Measurements from ENCODE around the gene TERF2IP.

TERF2IP gene, protein sequence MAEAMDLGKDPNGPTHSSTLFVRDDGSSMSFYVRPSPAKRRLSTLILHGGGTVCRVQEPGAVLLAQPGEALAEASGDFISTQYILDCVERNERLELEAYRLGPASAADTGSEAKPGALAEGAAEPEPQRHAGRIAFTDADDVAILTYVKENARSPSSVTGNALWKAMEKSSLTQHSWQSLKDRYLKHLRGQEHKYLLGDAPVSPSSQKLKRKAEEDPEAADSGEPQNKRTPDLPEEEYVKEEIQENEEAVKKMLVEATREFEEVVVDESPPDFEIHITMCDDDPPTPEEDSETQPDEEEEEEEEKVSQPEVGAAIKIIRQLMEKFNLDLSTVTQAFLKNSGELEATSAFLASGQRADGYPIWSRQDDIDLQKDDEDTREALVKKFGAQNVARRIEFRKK

DNA sequence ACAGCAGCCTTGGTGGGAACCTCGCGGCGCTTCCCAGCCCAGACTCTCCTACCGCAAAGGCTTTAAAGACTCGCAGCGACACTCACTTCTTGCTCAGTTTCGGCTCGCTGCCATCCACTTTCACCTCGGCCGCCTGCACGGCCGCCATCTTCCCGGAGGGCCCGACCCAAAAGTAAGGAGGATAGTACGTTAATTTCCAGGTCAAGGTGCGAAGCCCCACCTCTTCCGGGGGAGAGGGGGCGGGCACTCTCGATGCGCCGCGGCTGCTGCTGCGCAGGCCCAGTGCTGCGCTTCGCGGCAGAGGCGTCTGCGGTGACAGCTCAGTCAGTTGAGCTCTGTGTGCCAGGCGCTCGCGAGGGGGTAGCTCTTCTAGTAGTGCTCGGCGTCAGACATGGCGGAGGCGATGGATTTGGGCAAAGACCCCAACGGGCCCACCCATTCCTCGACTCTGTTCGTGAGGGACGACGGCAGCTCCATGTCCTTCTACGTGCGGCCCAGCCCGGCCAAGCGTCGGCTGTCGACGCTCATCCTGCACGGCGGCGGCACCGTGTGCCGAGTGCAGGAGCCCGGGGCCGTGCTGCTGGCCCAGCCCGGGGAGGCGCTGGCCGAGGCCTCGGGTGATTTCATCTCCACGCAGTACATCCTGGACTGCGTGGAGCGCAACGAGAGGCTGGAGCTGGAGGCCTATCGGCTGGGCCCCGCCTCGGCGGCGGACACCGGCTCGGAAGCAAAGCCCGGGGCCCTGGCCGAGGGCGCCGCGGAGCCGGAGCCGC lies at the start of gene TERF2IP, which contains the start of gene KARS1:
Gene TERF2IP (plus strand): TSS at position 282 of the 773 bp plus-strand sequence. CDS start 110 bp downstream, at position 392.
Gene KARS1 (minus strand): TSS at position 174 of the 773 bp plus-strand sequence. CDS start 26 bp downstream, at position 148.
- DNase-seq: peak; percentile 62

DNA sequence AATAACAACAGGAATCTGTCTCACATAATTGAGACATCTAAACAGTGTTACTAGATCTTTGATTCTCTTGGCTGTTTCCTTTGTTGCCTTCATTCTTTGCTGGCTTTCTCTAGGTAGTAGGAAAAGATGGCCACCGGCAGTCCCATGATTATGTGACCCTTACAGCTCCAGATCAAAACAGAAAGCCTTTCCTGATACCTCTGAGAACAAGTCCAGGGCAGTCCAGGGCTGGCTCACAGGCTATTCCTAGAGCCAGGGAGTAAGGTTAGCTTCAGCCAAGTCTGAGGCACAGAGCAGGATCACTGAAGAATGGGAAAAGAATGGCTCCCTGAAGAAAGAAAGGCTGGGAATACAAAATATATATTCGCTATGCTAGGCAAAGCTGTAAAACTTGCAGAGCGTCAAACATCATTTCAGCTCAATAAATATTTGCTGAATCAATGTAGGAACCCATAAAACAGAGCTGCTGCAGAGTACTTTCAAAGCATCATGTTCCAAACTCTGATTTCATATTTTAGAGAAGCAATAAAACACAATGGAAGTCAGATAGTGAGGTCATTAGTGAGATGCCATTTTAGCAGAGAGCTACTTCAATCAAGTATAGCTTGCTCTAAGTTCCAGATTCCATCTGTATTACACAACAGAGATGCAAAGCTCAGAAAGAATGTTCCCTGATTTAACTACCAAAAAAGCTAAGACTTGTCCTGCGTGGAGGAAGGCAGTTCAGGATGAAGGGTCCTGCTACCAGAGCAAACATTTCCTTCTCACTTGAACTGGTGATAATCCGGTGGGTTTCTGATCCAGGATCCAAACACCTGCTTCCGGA lies 47.9 kb upstream of the TERF2IP start:
- no peak for DNase-seq

DNA sequence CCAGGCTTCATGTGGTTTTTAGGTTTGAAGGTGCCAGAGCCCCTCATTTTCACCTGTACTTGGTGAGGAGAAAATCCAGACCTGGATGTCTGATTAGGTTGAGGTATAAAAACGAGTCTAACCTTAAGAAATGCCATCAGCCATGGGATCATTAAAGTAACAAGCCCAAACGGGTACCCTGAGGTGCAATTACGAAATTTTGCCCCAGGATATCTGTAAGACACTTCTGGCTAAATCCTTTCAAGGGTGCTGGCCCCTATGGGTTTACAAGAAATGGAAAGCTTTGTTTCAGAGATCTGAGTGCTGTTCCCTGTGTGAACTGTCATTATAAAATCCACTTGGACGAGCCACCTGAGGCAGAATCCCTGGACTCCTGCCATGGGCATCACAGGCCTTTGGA lies 44.3 kb upstream of the TERF2IP start:
- DNase-seq: no peak

DNA sequence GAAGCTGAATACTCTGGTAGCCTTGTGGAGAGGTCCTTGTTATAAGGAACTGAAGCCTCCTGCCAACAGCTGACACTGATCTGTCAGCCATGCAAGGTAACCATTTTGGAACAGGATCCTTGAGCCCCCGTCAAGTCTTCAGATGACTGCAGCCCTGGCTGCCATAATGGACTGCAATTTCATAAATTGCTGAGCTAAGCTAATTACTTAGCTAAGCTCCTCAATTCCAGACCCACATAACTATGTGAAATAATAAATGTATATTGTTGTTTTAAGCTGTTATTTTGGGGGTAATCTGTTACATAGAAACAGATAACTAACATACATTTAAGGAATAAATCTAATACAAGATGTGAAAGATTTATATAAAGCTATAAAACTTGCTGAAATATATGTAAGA lies 41.1 kb upstream of the TERF2IP start:
- DNase-seq: no peak

DNA sequence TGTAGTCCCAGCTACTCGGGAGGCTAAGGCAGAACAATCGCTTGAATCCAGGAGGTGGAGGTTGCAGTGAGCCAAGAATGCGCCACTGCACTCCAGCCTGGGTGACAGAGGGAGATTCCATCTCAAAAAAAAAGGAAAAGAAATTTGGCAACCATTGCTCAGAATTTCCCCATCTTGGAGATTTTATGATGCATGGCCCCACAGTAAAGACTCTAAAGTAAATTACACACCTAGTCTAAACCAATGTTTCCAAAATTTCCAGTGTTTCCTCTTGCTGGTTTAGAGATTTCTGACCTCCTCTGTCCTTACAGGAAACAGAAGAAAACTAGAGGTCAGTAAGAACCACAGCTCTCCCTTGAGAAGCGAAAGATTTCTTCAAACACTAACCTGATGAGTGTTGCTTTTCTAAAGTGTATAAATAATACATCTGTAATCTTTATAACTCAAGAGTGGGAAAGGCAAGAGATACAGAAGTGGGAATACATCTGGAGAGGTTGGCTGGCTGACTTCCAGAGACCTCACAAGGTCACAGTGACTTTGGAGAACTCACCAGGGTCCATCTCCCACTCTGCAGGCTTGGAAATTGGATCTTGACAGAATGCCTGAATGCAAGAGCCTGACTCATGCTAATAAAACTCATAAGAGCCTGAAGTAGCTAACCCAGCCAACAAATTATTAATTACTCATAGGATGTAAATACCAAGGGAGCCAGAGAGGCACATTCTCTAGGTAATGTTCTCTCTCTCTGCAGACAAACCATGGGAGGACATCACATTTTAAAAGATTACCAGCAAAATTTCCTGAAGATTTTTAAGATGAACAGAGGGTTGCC lies 33.3 kb upstream of the TERF2IP start:
- DNase-seq: no peak

DNA sequence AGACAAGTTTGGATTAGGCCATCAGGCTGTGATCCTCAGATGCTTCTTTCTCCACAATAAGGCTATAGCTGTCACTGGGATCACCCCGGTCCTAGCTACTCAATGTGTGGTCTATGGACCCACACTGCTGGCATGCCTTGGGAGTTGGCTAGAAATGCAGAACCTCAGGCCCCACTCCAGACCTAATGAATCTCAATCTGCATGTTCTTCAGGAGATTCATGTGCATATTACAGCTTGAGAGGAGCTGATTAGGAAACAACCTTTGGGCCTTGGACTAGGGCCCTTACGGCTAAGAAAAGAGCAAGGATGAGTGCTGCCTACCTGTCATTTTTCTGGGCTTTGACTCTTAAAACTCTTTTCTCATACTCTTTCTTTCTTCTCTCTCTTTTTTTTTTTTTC lies 32.0 kb upstream of the TERF2IP start:
- DNase-seq: no peak

DNA sequence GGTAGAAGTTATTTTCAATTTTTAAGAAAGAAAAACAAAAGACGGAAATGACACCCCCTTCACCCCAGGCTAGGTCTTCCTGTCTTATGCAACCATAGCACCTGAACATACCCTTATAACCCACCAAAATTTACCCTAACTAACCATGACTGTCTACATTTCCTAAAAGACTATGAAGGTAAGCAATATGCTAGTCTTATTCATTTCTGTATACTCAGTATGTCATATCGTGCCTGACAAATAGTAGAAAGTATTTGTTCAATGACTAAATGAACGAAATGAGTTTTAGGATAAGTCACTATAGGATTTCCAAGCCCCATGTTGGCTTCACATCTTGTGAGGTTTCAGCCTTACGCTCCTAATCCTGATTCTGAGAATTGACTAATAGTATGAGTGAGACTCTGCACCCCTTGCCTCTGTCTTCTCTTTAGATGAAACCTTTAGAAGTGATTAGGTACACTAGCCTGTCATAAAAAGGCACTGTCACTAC lies 31.0 kb upstream of the TERF2IP start:
- no peak for DNase-seq

DNA sequence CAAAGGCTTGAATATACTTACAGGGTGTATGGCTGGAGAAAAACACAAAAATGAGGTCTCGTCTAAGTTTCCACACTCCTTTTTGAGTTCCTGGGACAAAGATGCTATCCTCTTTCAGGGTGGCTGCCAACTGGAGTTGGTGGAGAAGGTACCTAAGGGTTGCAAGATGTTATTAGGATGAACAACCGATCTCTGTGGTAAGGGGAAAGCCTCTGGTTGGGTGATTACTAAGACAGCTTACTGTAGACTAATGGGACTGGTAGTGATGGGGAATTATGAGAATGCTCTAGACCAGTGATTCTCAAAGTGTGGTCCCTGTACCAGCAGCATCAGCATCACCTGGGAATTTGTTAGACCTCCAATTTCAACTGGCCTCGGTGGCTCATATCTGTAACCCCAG lies 30.5 kb upstream of the TERF2IP start:
- no peak for DNase-seq

DNA sequence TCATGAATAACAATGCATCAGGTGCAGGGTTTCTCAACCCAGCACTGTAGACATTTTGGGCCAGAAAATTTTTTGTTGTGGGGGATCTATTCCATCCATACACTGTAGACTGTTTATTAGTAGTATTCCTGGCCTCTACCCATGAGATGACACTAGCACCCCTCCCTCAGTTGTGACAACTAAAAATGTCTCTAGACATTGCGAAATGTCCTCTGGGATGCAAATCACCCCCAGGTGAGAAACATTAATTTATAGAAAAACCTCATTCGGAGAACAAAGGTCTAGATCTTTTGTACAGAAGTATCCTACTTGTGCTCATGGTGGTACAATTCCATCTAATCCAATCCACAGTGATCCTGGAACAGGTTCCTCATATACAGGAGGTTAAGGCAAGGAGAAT lies 28.8 kb upstream of the TERF2IP start:
- DNase-seq: no peak

DNA sequence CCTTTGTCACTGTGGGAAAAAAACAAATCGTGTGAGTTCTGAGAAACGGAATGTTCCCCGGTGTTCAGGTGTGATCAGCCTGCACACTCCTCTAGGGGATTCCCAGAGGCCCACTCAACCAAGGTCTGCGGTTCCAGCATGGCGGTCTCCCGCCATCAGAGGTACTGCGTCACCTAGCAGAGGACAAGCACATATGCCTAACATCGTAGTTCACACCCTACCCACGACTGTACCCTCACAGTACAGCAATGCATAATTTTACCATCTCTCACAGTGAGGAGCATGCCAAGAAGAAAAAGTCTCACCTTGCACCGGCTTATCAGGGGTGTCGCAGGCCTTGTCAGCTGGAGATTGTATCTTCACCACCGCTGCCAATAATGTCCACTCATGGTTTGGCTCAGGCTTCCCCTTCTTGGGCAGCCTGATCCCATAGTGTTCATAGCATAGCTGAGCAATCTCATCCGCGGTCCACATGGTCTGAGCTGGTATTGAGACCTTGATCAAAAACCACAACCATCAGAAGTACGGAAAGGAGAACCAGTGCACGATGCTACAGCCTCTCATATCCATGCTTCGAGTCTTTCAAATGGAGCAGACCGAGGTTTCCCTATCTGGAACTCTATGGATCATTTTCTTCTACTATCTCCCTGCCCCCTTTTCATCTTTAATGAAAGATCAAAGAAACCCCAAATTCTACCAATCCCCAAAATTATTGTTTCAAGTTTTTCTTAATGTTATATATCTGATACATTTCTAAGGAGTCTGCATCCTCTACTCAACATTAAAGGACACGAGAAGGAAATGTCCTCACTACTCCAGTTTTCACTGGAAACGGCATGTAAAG lies 27.0 kb upstream of the TERF2IP start:
- DNase-seq: no peak

DNA sequence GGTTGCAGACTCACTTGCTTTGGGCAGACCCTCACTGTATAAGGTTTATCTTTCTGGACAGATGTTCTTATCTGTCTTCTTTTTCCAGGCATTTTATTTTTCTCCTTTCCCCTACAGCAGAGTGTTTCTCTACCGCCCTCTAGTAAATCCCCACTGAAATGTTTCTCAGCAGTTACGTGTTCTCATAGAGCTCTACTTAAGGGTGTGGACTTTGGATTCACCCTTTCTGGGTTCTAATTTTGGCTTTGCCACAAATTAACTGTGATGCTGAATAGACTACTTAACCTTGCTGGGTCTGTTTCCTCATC lies 26.4 kb upstream of the TERF2IP start:
- DNase-seq: no peak

DNA sequence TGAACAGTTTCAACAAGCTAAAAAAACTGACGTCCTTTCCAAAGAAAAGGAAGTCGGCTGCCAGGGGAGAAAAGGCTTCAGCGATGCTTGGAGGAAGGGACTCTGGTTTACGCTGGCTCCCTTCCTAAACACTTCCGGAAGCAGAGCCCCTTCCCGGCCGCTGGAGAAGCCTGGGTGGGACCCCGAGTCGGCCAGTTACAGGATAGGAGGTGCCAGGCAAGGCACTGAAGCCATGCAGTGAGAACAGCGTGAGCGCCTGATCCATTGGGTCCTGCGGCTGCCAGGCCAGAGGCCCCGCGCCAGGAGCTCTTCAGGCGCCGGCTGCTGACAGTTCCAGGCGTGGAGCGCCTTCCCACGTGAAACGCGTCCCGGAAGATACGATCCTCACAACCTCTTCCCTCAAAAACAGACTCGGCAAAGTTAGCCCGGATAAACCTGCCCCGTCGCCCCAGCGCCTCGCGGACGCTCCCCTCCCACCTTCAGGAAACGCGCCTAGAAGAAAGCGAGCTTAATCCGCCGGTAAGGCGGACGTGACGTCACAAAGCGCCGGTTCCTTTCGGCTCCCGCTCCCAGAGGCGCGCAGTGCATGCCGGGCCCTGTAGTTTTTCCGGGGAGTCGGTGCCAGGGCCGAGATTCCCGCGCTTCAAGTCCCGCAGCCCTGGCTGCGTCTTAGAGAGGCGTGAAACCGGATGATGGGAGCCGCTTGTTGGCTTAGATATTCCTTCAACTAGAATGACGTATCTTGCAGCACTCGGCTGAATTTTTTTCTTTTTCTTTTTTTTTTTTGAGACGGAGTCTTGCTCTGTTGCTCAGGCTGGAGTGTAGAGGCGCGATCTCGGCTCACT lies 24.6 kb upstream of the TERF2IP start, which contains the start of gene ADAT1:
Gene ADAT1 (minus strand): TSS at position 521 of the 845 bp plus-strand sequence. CDS start 2,482 bp downstream, outside the sequence.
- peak; percentile 79 for DNase-seq

DNA sequence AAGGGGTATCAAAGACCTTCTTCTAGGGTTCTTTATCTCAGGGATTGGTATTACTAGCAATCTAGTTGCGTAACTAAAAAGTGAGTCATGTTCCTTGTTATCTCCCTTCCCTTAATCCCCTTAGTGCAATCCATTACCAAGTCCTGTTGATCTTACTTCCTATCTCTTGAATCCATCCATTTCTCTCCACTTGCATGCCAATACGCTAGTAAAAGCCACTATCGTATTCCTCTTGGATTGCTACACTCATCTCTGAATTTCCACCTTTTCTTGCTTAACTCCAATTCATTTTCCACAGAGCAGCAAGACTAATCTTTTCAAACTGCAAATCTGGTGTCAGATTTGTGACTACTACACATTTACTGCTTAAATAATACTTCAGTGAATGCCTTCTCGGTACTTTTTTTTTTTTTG lies 22.6 kb upstream of the TERF2IP start:
- no peak for DNase-seq

DNA sequence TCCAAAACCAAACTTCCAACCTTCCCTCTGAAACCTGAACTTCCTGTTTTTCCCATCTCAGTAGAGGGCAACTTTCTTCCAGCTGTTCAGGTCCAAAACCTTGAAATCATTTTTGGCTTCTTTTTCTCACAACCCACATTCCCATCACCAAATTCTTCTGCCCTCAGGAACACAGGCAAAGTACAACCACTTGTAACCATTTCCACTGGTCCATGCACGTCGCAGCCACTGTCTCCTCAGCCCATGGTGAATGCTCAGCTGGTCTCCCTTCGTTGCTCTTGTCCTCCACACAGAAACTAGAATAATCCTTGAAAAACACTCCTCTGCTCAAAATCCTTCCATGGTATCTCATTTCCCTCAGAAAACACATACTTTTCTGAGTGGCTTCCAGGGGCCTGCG lies 20.8 kb upstream of the TERF2IP start:
- no peak for DNase-seq

DNA sequence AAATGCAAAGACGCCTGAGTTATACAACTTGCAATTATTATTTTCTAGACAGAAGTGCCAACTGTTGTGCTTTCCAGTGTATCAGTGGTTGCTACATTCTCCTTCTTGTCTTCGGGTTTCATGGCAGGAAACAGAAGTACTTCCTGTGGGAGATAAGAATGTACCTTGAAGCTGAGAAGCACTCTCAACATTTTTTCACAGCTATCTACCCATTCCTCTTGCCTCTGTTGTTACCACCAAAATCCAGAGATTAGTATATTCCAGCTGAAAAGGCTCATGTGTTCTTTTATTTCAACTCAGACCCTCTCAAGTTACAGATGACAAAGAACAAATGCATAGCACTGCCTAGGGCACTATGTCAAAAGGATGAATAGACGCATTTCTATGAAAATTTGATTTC lies 19.7 kb upstream of the TERF2IP start:
- no peak for DNase-seq

DNA sequence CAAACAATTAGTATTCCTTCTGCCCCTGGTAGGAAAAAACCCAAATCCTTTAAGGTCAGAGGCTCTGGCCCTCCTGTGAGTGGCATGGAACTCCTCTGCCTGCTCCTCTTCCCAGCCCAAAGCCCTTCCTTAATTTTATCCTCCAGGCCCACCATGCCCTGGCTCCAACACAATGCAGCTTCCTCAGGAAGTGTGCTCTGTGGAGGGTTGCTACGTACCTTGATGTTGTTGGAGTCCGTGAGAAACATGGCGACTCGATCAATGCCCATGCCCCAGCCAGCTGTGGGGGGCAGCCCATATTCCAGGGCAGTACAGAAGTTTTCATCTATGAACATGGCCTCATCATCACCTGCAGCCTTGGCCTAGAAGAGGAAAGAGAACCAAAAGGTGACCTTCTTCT lies 19.2 kb upstream of the TERF2IP start:
- DNase-seq: no peak

DNA sequence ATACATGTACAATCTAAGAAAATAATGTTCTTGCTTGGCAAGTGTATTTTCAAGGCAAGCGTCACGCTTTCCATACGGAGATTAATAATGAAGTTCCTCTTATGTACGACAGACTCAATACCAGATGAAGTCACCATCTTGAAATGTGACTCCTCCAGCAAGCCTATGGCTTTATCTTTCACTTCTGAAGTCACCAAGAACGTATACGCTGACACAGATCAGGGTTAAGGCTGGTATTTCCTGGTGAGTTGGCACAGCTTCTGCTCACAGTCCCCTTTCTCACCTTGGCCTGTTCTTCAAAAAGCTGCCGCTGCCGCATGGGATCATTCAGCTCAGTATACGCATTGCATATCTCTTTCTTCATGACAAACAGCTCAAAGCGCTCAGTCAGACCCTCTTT lies 18.4 kb upstream of the TERF2IP start:
- no peak for DNase-seq

DNA sequence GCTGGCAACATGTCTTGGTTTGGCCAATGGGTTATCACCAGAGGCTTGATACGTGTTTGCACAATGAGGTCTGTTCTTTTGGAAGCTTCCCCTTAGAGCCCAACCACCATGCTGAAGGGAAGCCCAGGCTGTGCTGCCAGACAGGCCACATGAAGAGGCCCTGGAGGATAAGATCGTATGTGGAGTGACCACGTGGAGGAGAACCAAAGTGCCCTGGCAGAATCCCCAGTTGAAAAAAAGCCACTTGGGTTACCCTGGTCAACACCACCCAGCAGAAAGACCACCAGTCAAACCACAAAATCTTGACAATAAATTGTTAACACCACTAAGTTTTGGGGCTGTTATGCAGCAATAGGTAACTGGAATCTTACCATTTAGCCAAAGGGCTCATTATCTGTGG lies 17.5 kb upstream of the TERF2IP start:
- no peak for DNase-seq

DNA sequence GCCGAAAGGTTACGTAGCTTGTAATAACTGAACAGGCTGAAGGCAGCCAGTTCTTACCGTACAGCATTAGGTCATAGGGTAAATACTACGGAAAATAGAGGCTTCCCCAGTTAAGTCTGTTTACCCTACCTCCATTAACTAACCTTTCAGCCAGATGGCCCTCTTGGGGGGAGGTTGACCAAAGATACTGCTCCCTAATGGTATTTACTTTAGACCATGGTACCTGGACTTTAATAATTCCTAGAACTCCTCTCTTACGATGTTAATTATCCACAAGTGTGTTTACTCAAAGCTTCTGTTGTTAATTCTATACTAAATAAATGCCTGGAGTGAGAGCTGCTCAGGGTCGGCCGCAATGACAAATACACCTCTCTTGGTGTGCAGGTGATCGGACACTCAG lies 14.7 kb upstream of the TERF2IP start:
- DNase-seq: no peak

DNA sequence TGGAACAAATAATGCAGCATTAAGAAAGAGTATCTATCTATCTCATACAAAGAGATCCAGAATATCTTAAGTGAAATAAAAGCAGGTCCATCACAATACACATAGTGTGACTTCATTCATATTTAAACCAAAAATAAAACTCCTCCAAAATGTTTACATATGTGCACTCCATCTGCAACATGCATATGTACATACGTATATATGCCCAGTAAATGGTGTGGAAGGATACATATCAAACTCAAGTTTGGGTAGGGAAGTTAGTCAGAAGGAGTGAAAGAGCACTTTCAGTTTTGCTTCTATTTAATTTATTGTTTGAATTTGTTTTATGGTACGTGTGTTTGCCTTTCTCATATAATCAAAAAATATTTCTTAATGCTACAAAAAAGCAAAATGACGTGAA lies 12.5 kb upstream of the TERF2IP start:
- no peak for DNase-seq
